ENCODE results near the gene MAN1A1. TPM values are rescaled to one million over a fixed set of nuclear protein-coding genes. Genes with fewer than 3 reads are reported as not detected.

Gene MAN1A1
- polyA plus RNA-seq, 3 donors, result 11.0 to 20.4 (median 16.1) TPM

GRCh38 chr6:119204719-119205118, 144.8 kb downstream of the MAN1A1 start:
- intact Hi-C loops (cut with micrococcal nuclease), result no loop called here
- Histone ChIP-seq H3K4me2 (replicated peaks; ENCODE audit: extremely low read depth, low read length, poor library complexity, severe bottlenecking) (no peak overlapping the region), H2AFZ (ENCODE audit: insufficient read depth, low read depth, low read length, poor library complexity, severe bottlenecking) (no peak overlapping the region), H3K4me3 (replicated peaks in 1 of 3; ENCODE audit: low read depth in 2 of 3, low read length in 3 of 3) (no peak overlapping the region), H3K27me3 (ENCODE audit: control insufficient read depth in 2 of 2, insufficient read depth in 2 of 2, low read length in 2 of 2) (no peaks in the 10 kb centered on the region), H3K9ac (ENCODE audit: insufficient read depth, low read length, poor library complexity, severe bottlenecking) (no peak overlapping the region), H4K20me1 (ENCODE audit: insufficient read depth, low read length) (no peaks in the 10 kb centered on the region), H3K4me1 (ENCODE audit: control insufficient read depth in 1 of 2, insufficient read depth in 2 of 2, low read length in 2 of 2) (peaks cover 0 to 3% of the 10 kb centered on the region in 2 donors), H3K79me2 (ENCODE audit: insufficient read depth, low read length) (no peaks in the 10 kb centered on the region), H3K9me3 (replicated peaks in 1 of 2; ENCODE audit: control insufficient read depth in 1 of 2, insufficient read depth in 1 of 2, low read length in 2 of 2) (no peaks in the 10 kb centered on the region), H3K27ac (ENCODE audit: low read depth in 1 of 2, low read length in 2 of 2) (no peak overlapping the region), H3K36me3 (replicated peaks in 1 of 2; ENCODE audit: control insufficient read depth in 1 of 2, insufficient read depth in 2 of 2, low read length in 2 of 2) (peaks cover 17 to 40% of the 10 kb centered on the region in 2 donors)
- DNase-seq, result no peak
- Mint-ChIP-seq H3K4me1 (peaks cover 12% of the 10 kb centered on the region), H3K36me3 (peaks cover 19 to 23% of the 10 kb centered on the region in 2 donors), H3K27ac (no peak overlapping the region), H3K9me3 (no peaks in the 10 kb centered on the region), H3K4me3 (no peak overlapping the region), H3K27me3 (ENCODE audit: low read depth in 3 of 3) (no peaks in the 10 kb centered on the region)
- TF ChIP-seq CTCF (IDR thresholded peaks at IDR 0.05), result no peak
- WGBS (ENCODE audit: insufficient coverage), result 93% methylated on average over 3 of the region's 3 CpGs

DNA sequence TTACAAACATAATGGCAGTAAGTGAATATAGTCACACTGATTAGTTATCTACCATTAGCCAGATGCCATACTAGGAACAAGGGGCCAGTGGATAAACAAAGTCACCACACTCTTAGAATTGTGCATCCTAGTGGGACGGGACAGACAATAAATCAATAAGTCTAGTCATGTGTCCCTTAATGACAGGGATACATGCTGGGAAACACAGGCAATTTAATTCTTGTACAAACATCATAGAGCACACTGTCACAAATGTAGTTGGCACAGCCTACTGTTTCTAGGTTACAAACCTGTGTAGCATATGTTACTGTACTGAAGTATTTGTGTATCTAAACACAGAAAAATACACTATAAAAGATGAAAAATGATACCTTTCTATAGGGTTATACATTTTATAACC, 148.1 kb downstream of the MAN1A1 start:
- Histone ChIP-seq H3K79me2 (ENCODE audit: insufficient read depth, low read length) (no peaks in the 10 kb centered on the region), H4K20me1 (ENCODE audit: insufficient read depth, low read length) (no peaks in the 10 kb centered on the region), H3K36me3 (replicated peaks in 1 of 2; ENCODE audit: control insufficient read depth in 1 of 2, insufficient read depth in 2 of 2, low read length in 2 of 2) (peaks cover 19 to 55% of the 10 kb centered on the region in 2 donors), H3K9ac (ENCODE audit: insufficient read depth, low read length, poor library complexity, severe bottlenecking) (no peak overlapping the region), H3K4me3 (replicated peaks in 1 of 3; ENCODE audit: low read depth in 2 of 3, low read length in 3 of 3) (no peak overlapping the region), H3K4me2 (replicated peaks; ENCODE audit: extremely low read depth, low read length, poor library complexity, severe bottlenecking) (no peak overlapping the region), H3K27me3 (ENCODE audit: control insufficient read depth in 2 of 2, insufficient read depth in 2 of 2, low read length in 2 of 2) (no peaks in the 10 kb centered on the region), H2AFZ (ENCODE audit: insufficient read depth, low read depth, low read length, poor library complexity, severe bottlenecking) (no peak overlapping the region), H3K27ac (ENCODE audit: low read depth in 1 of 2, low read length in 2 of 2) (no peak overlapping the region), H3K4me1 (ENCODE audit: control insufficient read depth in 1 of 2, insufficient read depth in 2 of 2, low read length in 2 of 2) (peaks cover 0 to 3% of the 10 kb centered on the region in 2 donors), H3K9me3 (replicated peaks in 1 of 2; ENCODE audit: control insufficient read depth in 1 of 2, insufficient read depth in 1 of 2, low read length in 2 of 2) (no peaks in the 10 kb centered on the region)
- intact Hi-C loops (cut with micrococcal nuclease), result no loop called here
- Mint-ChIP-seq H3K9me3 (no peaks in the 10 kb centered on the region), H3K36me3 (peaks cover 32 to 34% of the 10 kb centered on the region in 2 donors), H3K4me1 (peaks cover 7% of the 10 kb centered on the region), H3K27ac (no peak overlapping the region), H3K27me3 (ENCODE audit: low read depth in 3 of 3) (no peaks in the 10 kb centered on the region), H3K4me3 (no peak overlapping the region)
- WGBS (ENCODE audit: insufficient coverage), result no CpG with 5 or more reads among the region's 1 CpG
- no peak for DNase-seq
- no peak for TF ChIP-seq CTCF (IDR thresholded peaks at IDR 0.05)

All from CD14-positive monocyte (primary cell).